Activated T-cell treated with anti-CD3 and anti-CD28 coated beads for 48 hours (primary cell): ENCODE measurements around the gene SGPL1.
"Not testable (repeated sequence)": the region's sequence is repeated elsewhere in the genome, so short reads cannot be mapped to it uniquely, and the experiment has no call there.

ENCODE experiments used
- DNase-seq: peaks from one replicate; pipeline ENCODE4 v3.0.0-alpha.2; 2020; ENCODE audit warnings: low read depth

SGPL1 gene, protein sequence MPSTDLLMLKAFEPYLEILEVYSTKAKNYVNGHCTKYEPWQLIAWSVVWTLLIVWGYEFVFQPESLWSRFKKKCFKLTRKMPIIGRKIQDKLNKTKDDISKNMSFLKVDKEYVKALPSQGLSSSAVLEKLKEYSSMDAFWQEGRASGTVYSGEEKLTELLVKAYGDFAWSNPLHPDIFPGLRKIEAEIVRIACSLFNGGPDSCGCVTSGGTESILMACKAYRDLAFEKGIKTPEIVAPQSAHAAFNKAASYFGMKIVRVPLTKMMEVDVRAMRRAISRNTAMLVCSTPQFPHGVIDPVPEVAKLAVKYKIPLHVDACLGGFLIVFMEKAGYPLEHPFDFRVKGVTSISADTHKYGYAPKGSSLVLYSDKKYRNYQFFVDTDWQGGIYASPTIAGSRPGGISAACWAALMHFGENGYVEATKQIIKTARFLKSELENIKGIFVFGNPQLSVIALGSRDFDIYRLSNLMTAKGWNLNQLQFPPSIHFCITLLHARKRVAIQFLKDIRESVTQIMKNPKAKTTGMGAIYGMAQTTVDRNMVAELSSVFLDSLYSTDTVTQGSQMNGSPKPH

DNA sequence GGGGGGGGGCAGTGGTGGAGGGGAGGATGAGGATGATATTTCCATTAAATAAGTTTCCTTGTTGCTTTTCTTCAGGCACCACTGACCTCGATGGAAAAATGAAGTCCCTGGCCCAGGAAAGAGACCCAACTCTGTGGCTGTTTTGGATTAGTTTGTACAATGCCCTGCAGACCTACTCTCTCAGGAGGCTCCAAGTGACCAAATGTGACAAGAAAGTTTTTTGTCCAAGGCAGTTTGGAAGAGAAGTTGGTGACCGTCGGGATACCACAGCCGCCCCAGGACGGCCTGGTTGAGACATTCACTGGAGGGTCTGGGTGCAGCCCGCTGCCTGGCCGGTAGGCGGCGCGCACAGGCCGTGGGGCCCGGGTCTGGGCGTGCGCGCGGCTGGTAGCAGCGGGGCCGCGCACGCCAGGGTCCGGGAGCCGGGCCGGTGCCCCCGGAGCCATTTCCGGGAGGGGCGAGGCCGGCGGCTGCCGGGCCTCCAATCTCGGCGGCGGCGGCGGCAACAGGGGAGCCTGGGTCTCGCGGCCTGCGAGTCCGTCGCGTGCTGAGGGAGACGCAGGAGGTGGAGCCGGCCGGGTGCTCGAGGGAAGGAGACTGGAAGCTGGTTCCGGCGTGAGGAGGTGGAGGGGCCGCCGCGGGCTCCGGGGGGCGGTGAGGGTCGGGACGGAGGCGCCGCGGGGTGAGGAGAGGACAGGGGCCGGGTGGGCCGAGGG lies at the start of gene SGPL1:
TSS of gene SGPL1 (plus strand) at position 445 of the 716 bp plus-strand sequence. CDS start 906 bp downstream, outside the sequence.
- DNase-seq: peak; percentile 87

DNA sequence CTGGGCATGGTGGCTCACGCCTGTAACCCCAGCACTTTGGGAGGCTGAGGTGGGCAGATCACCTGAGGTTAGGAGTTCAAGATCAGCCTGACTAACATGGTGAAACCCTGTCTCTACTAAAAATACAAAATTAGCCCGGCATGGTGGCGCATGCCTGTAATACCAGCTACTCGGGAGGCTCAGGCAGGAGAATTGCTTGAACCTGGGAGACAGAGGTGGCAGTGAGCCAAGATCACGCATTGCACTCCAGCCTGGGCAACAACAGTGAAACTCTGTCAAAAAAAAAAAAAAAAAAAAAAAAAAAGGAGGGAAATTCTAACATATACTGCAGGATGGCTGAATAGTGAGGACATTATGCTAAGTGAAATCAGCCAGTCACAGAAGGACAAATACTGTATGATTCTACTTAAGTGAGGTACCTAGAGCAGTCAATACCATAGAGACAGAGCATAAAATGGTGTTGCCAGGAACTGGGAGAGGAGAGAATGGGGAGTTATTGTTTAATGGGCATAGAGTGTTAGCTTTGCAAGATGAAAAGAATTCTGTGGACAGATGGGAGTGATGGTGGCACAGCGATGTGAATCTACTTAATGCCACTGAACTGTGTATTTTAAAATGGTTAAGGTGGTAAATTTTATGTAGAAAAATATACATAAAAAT lies 47.6 kb upstream of the SGPL1 start:
- DNase-seq: not testable (repeated sequence)

DNA sequence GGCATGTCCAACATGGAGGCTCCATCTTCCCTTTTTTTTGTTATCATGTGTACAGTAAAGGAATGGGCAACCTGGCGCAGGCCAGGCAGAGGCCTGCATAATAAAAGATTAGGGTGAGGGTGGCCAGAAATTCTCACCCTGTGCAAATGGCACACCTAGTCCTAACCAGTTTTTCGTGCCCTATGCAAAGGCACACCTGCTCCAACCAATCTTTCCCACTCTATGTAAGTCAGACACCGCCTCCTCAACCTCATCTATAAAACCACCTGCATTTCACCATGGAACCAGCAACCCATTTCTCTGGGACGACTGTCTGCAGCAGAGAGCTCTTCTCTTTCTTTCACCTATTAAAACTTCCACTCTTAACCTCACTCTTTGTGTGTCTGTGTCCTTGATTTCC lies 46.6 kb upstream of the SGPL1 start:
- DNase-seq: no peak

DNA sequence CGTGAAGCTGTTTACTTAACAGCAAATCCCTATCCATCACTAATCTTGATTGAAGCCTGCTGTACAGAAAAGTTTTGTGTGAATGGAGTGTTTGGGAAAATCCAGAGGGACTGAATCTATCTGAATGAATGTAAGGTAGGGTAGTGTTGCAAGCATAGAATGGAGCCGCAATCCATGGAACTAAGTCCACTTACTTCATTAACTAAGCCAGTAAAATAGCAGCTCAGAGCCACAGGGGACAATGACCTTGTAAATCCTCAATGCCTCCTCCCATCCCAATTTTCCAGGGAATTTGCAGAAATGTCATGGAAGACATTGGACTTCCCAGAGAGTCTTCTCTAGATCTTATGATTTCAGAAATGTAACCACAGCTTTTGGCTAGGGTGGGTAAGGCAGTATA lies 45.7 kb upstream of the SGPL1 start:
- DNase-seq: no peak

DNA sequence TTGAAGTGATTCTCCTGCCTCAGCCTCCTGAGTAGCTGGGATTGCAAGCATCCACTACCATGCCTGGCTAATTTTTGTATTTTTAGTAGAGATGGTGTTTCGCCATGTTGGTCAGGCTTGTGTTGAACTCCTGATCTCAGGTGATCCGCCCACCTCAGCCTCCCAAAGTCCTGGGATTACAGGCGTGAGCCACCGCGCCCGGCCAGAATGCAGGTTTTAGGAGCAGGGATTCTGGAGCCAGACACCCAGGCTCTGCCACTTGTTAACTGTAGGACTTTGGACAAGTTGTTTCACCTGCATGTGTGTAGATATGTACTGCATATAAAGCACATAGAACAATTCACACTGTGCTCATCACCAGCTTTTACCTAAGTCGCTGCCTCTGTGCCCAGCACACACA lies 45.2 kb upstream of the SGPL1 start:
- DNase-seq: not testable (repeated sequence)

DNA sequence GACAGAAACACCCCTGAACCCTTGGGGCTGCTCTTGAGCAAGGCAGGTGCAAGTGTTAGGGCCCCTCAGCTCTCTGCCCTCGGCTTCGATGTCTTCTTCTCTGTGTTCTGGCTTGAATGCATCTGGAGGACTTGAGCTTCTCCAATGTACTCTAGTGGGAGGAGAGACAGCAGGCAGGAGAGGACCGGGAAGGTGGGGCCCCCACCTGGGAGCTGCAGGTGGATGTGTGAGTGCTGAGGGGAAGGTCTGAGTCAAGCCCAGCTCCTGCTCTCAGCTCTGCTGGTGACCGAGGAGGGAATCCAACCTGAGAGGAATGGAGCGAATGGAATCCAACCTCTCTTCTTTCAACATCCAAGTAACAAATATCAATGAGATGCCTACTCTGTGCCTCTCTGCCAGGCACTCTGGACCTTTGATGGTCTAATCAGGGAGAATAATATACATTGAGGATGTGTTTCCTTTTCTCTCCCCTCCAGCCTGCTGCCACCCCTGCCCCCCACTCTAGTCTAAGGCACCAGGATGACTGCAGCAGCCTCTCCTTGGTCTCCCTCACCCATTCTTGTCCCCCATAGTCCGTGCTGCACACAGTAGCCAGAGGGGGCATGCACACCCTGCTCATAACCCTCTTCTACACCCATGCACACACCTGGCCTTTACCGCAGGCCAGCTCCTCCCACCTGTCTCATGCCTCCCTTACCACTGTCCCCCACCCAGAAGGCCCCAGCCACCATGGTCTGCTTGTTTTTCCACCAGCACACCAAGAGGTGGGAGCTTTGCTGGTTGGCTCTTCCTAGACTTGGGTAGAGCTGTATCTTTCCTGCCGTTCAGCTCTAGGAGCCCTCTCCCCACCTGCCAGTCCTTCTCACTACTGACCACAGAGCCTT lies 44.2 kb upstream of the SGPL1 start:
- DNase-seq: no peak

DNA sequence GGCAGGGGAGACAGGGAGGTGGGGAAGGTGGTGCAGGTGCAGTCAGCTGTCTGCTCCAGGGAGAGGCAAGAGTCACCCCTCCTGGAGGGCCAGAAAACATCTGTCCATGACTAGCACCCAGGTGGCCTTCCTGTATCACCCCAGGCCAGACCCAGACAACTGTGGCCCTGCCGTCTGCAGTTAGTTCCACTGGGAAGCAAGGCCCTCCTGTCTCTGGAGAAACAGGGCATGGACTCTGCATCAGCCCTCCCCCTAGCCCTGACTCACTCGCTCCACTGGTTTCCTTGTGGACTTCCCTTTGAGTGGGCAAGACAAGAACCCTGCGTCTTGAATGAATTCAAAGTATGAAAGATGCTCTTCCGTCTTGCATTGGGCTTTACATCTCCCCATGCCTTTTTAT lies 43.1 kb upstream of the SGPL1 start:
- DNase-seq: no peak

DNA sequence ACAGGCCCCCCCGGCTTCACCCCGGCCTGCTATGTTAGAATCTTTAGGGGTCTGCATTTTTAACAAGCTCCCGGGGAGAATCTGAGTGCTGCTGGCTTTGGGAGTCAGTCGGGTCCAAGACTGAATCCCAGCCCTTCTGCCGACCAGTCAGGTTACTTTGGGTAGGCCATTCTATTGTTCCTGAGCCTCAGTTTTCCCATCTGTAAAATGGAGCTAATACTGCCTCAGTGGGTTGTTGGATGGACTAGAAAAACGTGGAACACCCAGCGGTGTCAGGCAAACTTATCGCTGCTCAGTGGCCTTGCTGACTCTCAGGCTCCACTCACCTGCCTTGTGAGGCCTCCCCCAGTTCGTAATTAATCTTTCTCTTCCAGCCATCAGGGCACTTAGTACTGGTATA lies 42.3 kb upstream of the SGPL1 start:
- no peak for DNase-seq

DNA sequence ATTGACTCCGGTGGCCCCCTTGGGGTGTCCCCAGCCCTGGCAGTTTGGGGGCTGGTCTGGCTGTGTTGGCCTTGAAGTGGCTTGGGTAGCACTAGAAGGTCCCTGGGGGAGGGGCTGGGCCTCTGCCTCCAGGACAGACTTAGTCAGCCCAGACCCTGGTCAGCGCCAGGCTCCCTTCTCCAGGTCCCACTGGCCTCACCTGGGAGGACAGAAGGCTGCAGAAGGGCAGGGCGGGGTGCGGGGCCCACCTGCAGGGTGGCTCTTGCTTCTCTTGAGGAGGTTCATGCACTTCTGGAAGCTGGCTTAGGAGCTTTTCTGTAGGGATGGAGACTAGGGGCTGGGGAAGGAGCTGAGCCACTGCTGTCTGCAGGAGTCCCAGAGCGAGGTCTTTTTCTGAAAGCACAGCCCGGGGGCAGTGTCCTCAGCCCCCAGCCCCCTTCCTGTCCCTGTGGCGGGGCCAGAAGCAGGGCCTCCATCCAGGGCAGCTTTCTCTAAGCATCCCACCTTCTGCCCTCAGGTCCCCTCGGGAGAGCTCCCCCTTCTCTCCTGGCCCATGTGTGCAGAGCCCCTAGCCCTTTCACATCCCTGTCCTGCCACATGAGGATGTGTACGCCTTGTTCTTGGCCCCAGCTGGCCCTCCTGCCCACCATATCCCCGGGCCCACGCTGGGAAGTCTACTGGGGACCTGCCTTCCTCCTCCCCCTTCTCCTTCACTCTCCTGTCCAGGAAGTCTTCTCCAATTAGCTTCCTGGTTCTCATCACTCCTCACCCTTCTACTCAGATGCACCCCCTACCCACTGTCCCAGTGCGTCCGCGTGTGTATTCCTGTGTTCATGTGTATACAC lies 41.6 kb upstream of the SGPL1 start:
- DNase-seq: no peak

DNA sequence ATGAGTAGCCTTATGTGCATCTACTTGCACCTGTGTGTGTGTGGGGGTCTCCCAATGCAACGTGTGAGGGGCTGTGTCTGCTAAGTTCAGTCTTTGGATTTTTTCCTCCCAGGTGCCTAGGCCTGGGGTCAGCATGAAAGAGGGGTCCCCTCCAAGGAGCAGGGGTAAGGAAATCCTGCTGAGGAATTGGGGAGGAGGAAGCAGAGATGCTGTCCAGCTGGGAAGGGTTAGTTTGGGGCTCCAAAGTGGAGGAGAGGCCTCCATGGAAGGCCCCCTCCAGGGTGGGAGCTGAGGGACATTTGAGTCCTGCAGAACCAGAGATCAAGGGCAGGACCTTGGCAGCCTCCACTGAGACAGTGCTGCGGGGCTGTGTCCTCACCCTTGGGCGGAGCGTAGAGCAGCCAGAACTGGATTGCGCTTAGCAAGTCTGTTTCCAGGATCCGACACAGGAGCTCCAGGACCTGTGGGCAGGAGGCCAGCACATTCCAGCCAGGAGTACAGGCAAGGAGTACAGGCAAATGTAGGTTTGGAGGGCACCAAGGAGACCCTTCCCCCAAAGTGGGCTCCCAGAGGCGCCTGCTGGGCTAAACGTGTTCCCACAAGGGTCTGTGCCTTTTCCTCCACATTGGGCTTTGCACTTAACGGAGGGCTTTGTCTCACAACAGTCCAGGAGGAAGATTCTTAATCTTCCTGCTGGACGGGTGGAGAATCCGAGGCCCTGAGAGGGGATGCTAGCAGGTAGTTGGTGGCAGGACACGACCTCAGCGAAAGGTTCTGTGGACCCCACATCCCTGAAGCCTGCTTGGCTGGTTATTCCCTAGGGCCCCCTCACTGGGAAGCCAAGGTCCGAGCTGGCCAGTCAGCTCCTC lies 40.7 kb upstream of the SGPL1 start:
- DNase-seq: no peak

DNA sequence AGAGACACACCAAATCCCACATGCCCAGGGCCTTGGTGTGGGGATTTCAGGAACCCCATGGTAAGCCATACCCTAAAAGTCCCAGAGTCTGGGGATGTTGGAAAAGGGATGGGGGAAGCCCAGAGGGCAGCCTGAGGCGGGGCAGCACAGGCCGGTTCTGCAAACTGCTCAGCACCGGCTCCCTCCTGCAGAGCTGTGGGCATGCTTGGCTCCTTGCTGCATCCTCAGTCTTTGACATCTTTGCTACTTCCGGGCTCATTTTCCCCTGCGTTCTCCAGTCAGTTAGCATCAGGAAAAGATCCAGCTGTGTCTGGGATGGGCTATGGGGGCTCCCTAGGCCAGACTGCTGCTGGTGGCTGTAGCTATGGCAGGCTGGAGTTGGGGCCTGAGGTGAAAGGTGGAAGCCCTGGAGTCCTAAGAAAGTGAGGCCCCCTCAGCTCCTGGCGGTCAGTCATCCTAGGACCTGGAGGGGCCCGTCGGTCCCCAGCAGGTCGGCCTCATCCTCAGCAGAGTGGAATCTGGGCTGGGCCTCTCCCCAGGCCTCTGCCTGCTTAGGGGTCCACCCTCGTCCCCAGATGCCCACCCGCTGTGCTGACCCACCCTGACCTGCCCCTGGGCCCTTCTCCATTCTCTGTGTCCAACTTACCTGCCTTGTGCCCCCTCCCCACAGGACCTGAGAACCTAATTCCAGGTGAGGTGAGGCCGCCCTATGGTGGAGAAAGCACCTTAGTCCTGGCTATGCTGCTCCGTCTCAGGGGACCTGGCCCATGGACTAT lies 39.9 kb upstream of the SGPL1 start:
- DNase-seq: no peak

DNA sequence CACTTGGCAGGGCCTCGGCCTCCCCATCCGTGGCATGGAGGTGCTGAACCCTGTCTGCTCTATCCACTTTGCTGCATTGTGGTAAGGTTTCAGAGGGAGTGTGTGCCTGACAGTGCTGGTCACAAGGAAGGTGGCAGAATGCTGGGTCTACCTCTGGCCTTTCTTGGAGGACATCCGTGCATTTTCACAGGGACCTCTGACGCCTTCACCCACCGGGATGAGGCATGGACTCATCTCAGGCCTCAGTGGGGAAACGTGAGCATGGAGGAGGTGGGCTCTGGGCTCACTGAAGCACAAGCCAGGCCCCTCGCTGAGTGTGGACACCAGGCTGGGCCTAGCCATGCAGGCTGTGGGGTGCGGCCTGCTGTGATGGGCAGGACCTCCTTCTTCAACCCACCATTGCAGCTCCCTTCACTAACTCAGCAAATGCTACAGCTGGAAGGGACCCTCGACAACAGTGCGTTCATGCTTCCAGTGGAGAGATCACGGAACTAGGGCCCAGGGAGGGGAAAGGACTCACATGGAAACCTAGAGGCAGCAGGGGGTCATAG lies 39.2 kb upstream of the SGPL1 start:
- no peak for DNase-seq

DNA sequence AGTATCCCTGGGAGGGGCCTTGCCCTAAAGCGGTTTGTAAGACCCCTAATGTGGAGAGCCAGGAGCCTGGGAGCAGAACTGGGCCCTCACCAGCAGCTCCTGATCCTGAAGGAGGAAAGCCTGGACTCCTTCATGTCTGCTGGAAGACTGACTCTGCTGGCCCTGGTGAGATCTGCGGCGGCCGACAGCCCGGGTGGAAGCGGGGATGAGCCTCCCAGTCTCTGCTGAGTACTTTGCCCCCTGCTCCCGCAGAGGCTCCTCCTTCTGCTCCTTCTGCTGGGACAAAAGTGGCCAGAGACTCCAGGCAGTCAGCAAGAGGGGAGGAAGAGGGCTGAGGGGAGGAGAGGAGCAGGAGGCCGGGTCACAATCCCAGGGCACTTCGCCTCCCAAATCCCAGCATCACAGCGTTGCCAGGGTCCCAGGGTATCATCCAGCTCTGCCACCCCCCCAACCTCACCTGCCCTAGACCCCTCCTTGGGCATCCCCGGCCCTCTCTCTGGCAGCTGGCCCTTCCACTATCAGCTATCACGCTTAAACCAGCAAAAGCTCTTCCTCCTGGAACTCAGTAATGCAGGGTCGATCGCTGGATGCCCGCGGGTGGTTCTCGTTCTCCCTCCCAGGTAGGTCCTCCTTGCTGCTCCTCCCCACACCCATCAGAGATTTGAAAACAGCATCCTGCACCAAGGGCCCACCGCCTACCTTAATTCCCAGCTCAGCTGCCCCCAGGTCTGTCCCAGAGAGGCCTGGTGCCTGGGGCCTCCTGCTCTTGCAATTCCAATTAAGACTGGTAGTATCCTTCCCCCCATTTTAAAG lies 38.5 kb upstream of the SGPL1 start:
- DNase-seq: no peak

DNA sequence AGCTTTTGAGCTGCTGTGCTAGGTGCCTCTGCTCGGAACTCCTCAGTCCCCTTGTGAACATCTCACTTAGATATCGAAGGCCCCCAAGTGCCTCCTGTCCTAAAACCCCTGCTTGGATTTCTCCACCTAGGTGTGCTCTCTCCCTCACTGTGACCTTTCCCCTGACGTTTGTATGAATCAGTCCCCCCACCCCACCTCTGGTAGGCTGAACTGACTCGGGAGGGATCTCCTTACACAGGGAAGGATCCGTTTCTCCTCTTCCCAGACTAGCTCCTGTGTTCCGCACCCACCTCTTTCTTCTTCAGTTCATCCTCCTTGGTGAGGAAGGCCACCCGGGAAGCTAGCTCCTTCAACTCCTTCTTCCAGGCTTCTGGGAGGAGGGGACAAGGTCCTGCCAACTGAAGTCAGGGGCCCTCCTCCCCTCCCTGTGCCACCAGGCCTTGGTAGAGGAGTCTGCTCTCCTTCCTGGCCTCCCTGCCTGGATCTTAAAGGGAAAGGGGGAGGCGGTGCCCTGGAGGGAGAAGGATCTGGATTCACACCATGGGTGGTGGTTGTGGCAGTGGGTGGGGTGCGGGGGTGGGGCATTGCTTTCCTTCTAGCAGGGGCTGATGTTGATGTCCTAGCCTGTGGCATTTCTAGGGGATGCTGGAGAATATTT lies 37.4 kb upstream of the SGPL1 start:
- no peak for DNase-seq

DNA sequence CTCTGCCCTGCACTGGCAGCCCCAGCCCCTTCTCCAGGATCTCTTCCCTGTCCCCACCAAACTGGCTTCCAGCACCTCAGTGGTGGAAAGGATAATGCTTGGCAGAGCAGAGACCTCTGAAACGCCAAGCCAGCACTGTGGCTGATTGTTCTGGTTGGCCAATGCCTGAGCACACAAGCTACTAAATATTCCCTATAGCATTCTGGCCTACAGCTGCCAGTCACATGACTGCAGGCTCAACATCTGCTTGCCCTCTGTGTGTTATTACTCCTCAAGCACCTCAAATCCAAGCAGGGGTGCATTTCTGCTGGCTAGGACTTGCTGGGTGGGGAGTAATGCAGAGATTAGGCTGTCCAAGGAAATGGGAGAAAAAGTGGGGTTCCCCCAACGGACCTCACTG lies 36.7 kb upstream of the SGPL1 start:
- DNase-seq: no peak

DNA sequence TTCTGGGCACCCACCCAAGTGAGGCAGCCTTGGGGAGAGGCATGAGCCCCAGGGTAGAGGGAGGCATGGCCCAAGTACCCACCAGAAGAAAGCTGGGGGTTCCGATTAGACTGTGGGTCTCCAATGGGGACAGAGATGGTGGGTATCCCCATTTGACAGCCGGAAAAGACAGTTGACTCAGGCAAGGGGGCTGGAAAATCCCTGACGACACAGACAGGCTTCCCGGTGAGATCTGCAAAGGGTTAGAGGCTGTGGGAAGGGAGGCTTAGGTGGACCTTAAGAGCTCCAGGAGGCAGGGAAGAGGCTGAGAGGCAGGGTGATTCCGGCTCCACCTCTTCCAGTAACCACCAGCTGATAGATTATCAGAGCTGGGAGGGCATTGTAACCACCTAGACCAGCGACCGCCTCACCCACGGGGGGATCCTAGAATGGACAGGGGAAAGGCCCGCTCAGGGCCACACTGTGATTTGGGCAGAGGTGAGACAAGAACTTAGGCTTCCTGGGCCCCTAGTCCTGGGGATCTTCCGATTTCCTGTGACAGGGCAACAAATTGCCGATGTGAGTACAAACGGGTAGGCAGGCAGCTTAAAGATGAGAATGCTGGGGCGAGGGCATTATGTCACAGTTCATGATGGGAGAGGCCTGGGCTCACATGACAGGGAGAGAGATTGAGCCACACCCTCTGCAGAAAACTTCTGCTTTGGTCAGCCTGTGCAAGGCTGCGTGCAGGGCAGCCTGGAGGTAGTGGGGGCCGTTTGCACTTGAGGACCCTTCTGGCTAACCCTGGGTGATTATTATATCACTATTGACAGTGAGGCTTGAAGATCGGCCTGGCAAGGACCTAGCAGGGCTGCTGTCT lies 36.0 kb upstream of the SGPL1 start:
- DNase-seq: no peak
